GM12801 (cell line): ENCODE measurements around the gene ROR2.

ENCODE experiments used
- CTCF ChIP-seq: IDR thresholded peaks from one replicate; pipeline ENCODE4 v1.5.1; 2011; ENCODE audit warnings: control low read depth; ENCODE audit not compliant: insufficient read length; ENCODE audit errors: extremely low read depth

ROR2 gene

GRCh38 chr9:91911657-91912056, 38.4 kb downstream of the ROR2 start:
- no peak for TF ChIP-seq CTCF

GRCh38 chr9:91908746-91909145, 41.3 kb downstream of the ROR2 start:
- no peak for TF ChIP-seq CTCF

GRCh38 chr9:91908293-91908623, 41.8 kb downstream of the ROR2 start:
- TF ChIP-seq CTCF: no peak

- TF ChIP-seq CTCF: no peak
Observed at GRCh38 chr9:91907484-91908292, 42.3 kb downstream of the ROR2 start.

GRCh38 chr9:91905991-91906469, 44.0 kb downstream of the ROR2 start:
- TF ChIP-seq CTCF: no peak

- TF ChIP-seq CTCF: no peak
Observed at GRCh38 chr9:91905237-91905650, 44.8 kb downstream of the ROR2 start.

- no peak for TF ChIP-seq CTCF
Observed at GRCh38 chr9:91904588-91905236, 45.3 kb downstream of the ROR2 start.
